HG03571 (cell line): Measurements from ENCODE around the gene TLR9.

Source experiments
- ATAC-seq: cut with Tn5 transposase; IDR thresholded peaks from one replicate; pipeline ENCODE4 v1.9.1; 2021; ENCODE audit not compliant: unreplicated experiment

TLR9 gene

DNA sequence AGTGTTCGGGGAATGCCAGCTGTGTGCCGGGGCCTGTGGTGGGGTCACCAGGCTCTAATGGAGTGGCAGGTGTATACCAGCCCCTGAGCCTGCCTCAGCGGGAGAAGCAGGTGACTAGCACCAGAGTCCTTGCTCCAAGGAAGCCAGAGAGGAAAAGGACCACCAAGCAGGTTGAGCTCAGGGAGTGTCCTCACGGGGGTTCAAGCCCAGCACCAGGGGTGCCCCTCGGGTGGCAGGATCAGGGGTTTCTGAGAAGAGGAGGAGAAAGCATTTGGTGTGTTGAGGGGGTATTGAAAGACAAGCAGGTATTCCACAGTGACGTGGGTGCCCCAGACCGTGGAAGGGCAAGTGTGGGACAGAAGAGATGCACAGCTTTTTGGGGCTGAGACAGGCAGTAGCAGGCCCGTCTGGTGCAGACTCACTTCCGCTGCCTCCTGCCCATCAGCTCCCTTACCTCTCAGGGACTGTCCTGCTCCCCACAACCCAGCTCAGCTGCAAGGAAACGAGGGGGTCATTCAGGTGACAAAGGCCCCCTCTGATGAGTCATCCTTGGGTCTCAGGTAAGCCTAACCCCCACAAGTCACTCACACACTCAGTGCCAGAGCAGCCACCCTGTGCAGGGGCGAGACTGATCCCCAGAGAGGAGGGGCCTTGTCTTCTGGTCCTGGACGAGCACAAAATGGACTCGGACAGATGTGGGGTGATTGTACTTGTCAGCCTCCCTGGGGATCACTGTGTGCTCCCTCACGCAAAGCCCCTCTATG is 49.8 kb downstream of the TLR9 start:
- no peak for ATAC-seq

GRCh38 chr3:52174896-52175295 is 50.5 kb downstream of the TLR9 start:
- no peak for ATAC-seq

DNA sequence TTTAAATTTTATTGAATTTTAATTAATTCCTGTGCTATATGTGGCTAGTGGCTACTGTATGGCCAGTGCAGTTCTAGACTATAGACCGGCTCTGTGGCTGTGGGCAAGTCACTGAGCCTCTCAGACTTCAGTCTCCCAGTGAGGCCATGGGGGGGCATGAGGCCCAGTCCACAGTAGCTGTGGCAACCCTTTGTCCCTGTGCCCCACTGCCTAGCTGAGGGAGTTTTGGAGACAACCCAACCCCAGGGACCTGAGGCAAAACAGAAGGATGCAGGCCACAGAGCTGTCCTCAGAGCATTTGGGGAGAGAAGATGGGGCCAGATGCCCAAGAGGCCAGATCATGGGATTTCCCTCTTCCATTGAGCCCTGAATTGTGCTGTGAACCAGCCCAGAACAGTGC is 52.3 kb downstream of the TLR9 start:
- ATAC-seq: no peak

DNA sequence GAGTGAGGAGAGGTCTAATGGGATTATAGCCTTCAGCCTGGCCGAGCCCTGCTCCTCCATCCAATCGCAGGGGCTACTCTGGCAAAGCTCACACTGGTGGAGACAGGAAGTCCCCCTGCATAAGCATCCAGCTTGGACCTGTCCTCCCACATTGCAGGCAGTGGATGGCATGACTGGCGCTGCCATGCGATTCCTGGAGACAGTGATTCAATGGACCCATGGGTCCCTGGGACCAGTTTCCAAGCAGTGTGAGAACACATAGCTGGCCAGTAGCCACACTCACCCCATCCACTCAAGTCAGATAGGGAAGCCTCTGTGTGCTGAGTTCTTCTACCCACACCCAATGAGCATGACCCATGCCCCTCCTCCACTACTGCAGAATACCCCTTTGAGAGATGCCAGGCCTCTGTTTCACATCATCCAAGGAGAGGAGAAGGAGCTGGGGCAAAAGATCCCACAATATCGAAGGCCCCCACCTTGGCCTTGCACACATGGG is 53.1 kb downstream of the TLR9 start:
- no peak for ATAC-seq

DNA sequence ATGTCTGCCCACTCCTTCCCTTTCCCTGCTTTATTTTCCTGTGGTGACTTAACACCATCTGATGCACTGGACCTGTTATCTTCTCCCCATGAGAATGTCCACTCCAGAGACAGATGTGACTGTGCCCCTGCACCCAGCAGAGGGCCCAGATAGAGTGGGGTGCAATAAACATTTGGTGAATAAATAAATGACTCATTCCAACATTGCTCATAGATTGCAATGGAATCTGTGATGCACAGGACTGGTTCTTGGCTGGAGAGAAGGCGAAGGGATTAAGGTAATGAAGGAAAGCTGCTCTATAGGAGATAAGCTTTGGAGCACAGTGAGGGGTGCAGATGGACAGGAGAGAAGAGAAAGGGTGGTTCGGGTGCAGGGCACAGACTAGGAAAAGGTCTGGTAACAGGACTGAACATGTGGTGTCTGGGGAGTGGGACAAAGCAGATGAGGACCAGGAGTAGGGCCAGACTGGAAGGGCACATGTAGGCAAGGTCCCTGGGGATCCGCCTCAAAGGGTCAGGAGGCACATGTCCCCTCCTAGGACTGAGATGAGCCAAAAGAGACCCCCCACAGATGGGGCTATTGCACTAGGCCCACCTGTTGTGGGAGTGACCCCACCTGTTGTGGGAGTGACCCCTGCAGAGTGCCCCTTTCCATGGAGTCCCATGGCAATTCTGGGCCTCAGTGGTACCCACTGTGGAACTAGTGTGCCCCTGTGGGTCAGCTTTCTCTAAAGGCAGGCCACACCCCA is 53.8 kb downstream of the TLR9 start:
- ATAC-seq: no peak
